WTC11 (cell line): ENCODE data around the gene ERICH4.

Source experiments
- ATF1 ChIP-seq: sonication (generic); formaldehyde crosslinking; IDR thresholded peaks from 2 replicates; pipeline ENCODE4 v1.8.1; 2023; ENCODE audit warnings: mild to moderate bottlenecking, moderate library complexity, missing genetic modification reagents
- CTCF ChIP-seq: fragments of 200-600 bp; IDR thresholded peaks from 2 replicates; pipeline ENCODE4 v1.8.0; 2022; ENCODE audit warnings: antibody characterized with exemption
- FOXK1 ChIP-seq: sonication (generic); formaldehyde crosslinking; IDR thresholded peaks from 2 replicates; pipeline ENCODE4 v1.8.0; 2022; ENCODE audit warnings: mild to moderate bottlenecking, moderate library complexity, missing genetic modification reagents
- ZNF121 ChIP-seq: sonication (generic); formaldehyde crosslinking; IDR thresholded peaks from 2 replicates; pipeline ENCODE4 v1.8.0; 2023; ENCODE audit warnings: missing genetic modification reagents

- no peak for TF ChIP-seq FOXK1 (CRISPR knock-in tag)
- TF ChIP-seq ZNF121 (CRISPR knock-in tag), result no peak
- no peak for TF ChIP-seq CTCF
- no peak for TF ChIP-seq ATF1 (CRISPR knock-in tag)
Observed at GRCh38 chr19:41492843-41493242, 49.9 kb downstream of the ERICH4 start.
